Astrocyte (in vitro differentiated cells and primary cell): ENCODE results near the gene ROR1. TPM values are rescaled to one million over a fixed set of nuclear protein-coding genes. Genes with fewer than 3 reads are reported as not detected.

Experiments
- DNase-seq: peaks from one replicate; pipeline ENCODE4 v3.0.0-alpha.2; 2010; ENCODE audit warnings: low read depth
- FAIRE-seq: peaks from 2 replicates; lab custom pipeline; 2011; peaks lifted over from hg19 to GRCh38; lab: Jason Lieb, UNC
- H2AFZ ChIP-seq: 2 replicates; pipeline ENCODE4 v1.6.0; 2012; ENCODE audit warnings: low read depth, low read length, inconsistent platforms
- H3K27ac ChIP-seq: 2 replicates; pipeline ENCODE4 v1.5.1; 2011; ENCODE audit warnings: low read depth, low read length, inconsistent platforms
- H3K27me3 ChIP-seq: 2 replicates; pipeline ENCODE4 v1.6.0; 2011; ENCODE audit warnings: low read length, inconsistent platforms; ENCODE audit not compliant: insufficient read depth
- H3K36me3 ChIP-seq: 2 replicates; pipeline ENCODE4 v1.5.1; 2011; ENCODE audit warnings: low read length, inconsistent platforms; ENCODE audit not compliant: insufficient read depth
- H3K4me1 ChIP-seq: 2 replicates; pipeline ENCODE4 v1.5.1; 2011; ENCODE audit warnings: low read length, inconsistent platforms; ENCODE audit not compliant: insufficient read depth
- H3K4me2 ChIP-seq: 2 replicates; pipeline ENCODE4 v1.6.0; 2012; ENCODE audit warnings: low read length, inconsistent platforms
- H3K4me3 ChIP-seq: 2 replicates; pipeline ENCODE4 v1.5.1; 2011; ENCODE audit warnings: low read depth, mild to moderate bottlenecking, low read length, inconsistent platforms; ENCODE audit not compliant: insufficient read depth
- H3K79me2 ChIP-seq: 2 replicates; pipeline ENCODE4 v1.6.0; 2012; ENCODE audit warnings: mild to moderate bottlenecking, low read length, inconsistent platforms; ENCODE audit not compliant: insufficient read depth
- H3K9ac ChIP-seq: 2 replicates; pipeline ENCODE4 v1.6.0; 2012; ENCODE audit warnings: mild to moderate bottlenecking, low read length, inconsistent platforms
- H3K9me3 ChIP-seq: 2 replicates; pipeline ENCODE4 v1.5.1; 2012; ENCODE audit warnings: low read depth, mild to moderate bottlenecking, low read length, inconsistent platforms; ENCODE audit not compliant: insufficient read depth
- H4K20me1 ChIP-seq: 2 replicates; pipeline ENCODE4 v1.6.0; 2012; ENCODE audit warnings: low read length, inconsistent platforms; ENCODE audit not compliant: insufficient read depth
- H3K27ac Mint-ChIP-seq: one replicate; pipeline ENCODE4 v1.8.0; 2021; ENCODE audit warnings: mild to moderate bottlenecking, mixed read lengths; ENCODE audit not compliant: unreplicated experiment
- H3K27me3 Mint-ChIP-seq: one replicate; pipeline ENCODE4 v1.8.0; 2021; ENCODE audit warnings: low read depth, mixed read lengths; ENCODE audit not compliant: unreplicated experiment
- H3K36me3 Mint-ChIP-seq: one replicate; pipeline ENCODE4 v1.8.0; 2021; ENCODE audit warnings: low read depth, mixed read lengths; ENCODE audit not compliant: unreplicated experiment
- H3K4me1 Mint-ChIP-seq: one replicate; pipeline ENCODE4 v1.8.0; 2021; ENCODE audit warnings: low read depth, mixed read lengths; ENCODE audit not compliant: unreplicated experiment
- H3K4me3 Mint-ChIP-seq: one replicate; pipeline ENCODE4 v1.8.0; 2021; ENCODE audit warnings: mild to moderate bottlenecking, moderate library complexity, mixed read lengths; ENCODE audit not compliant: unreplicated experiment
- H3K9me3 Mint-ChIP-seq: one replicate; pipeline ENCODE4 v1.8.0; 2021; ENCODE audit warnings: mild to moderate bottlenecking, mixed read lengths; ENCODE audit not compliant: unreplicated experiment
- EZH2 ChIP-seq: IDR thresholded peaks from 2 replicates; pipeline ENCODE4 v1.6.1; 2012; ENCODE audit warnings: mild to moderate bottlenecking, low read length, inconsistent platforms; ENCODE audit not compliant: insufficient read depth
- total RNA-seq: library from RNA; stranded (reverse); gene quantifications from 2 replicates; pipeline ENCODE4 v1.2.1, GENCODE V29; 2021
- TF ChIP-seq, protein P1 (sequence below): IDR thresholded peaks from 2 replicates; pipeline ENCODE4 v1.5.1; 2011; ENCODE audit warnings: low read depth, mild to moderate bottlenecking, inconsistent platforms, low read length, moderate library complexity; ENCODE audit not compliant: insufficient read depth

ROR1 gene
- total RNA-seq, 1 donor from 2014 or later: 38.3 TPM

DNA sequence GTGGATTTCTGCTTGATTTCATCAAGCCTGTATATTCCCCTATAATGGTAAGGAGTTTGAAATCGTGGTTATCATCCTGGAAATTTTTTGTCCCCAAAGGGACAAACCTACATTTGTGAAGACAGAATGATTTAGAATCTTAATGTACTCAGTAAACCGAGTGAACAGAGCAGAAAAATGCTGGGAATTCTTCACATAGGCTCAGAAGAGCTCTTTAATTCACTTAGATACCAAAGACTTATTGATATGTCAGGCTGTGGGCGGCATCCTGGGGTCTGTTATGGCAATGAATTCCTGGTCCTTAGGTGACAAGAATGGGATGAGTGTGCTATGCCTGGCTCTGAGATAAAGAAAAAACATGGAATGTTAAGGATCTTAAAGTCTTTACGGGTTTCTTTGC, 74.9 kb downstream of the ROR1 start:
- H3K4me3 ChIP-seq: no peak overlapping the region
- H3K79me2 ChIP-seq: peaks cover 7% of the 10 kb centered on the region
- TF ChIP-seq, protein P1, sequence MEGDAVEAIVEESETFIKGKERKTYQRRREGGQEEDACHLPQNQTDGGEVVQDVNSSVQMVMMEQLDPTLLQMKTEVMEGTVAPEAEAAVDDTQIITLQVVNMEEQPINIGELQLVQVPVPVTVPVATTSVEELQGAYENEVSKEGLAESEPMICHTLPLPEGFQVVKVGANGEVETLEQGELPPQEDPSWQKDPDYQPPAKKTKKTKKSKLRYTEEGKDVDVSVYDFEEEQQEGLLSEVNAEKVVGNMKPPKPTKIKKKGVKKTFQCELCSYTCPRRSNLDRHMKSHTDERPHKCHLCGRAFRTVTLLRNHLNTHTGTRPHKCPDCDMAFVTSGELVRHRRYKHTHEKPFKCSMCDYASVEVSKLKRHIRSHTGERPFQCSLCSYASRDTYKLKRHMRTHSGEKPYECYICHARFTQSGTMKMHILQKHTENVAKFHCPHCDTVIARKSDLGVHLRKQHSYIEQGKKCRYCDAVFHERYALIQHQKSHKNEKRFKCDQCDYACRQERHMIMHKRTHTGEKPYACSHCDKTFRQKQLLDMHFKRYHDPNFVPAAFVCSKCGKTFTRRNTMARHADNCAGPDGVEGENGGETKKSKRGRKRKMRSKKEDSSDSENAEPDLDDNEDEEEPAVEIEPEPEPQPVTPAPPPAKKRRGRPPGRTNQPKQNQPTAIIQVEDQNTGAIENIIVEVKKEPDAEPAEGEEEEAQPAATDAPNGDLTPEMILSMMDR: no peak
- TF ChIP-seq EZH2: no peak
- H4K20me1 ChIP-seq: peaks cover 21% of the 10 kb centered on the region
- DNase-seq (peak; percentile 33), FAIRE-seq (no peak)
- H3K27ac ChIP-seq: no peak overlapping the region
- H3K36me3 ChIP-seq: no peaks in the 10 kb centered on the region
- H3K4me2 ChIP-seq: no peak overlapping the region
- H3K36me3 Mint-ChIP-seq: peaks cover 1% of the 10 kb centered on the region
- no peak overlapping the region for H2AFZ ChIP-seq
- no peaks in the 10 kb centered on the region for H3K9me3 Mint-ChIP-seq
- no peaks in the 10 kb centered on the region for H3K27me3 ChIP-seq
- H3K27ac Mint-ChIP-seq: peak overlapping the region; percentile 29
- H3K9me3 ChIP-seq: no peaks in the 10 kb centered on the region
- no peaks in the 10 kb centered on the region for H3K27me3 Mint-ChIP-seq
- peaks cover 34% of the 10 kb centered on the region for H3K4me1 Mint-ChIP-seq
- no peak overlapping the region for H3K9ac ChIP-seq
- no peak overlapping the region for H3K4me3 Mint-ChIP-seq
- H3K4me1 ChIP-seq: peaks cover 6% of the 10 kb centered on the region

DNA sequence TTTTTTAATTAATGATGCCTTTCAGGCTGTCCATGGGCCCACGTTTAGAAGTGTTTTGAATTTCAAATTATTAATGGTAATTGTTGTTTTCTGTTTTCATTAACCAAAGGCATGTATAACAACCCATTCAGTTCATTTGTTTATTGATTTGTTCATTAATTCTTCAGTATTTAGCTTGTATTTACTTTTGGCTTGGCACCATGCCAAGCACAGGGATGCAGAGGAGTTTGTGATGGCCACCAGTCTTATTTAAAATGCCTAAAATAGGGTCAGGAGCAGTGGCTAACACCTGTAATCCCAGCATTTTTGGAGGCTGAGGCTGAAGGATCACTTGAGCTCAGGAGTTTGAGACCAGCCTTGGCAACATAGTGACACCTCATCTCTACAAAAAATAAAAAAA, 75.3 kb downstream of the ROR1 start:
- peaks cover 32% of the 10 kb centered on the region for H3K4me1 Mint-ChIP-seq

DNA sequence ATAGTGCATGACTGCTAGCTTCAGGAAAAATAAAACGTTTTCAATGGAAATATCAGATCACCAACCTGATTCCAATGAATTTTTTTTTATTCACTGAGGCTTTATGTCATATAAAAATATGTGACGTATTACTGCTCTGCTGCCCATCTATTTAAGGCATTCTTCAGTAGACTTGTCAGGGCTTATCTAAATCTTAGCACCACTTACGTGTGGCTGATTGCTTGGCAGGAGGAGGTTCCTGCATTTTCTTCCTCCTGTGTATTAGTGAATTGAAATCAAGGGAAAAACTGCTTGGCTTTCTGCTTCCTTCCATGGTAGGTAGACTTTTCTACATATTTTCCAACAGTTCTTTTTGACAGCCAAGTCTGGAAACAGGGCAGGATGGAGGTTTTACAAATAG, 80.3 kb downstream of the ROR1 start:
- H3K9me3 ChIP-seq: no peaks in the 10 kb centered on the region
- no peak overlapping the region for H2AFZ ChIP-seq
- Mint-ChIP-seq H3K36me3 (peaks cover 13% of the 10 kb centered on the region), H3K4me3 (no peak overlapping the region), H3K9me3 (no peaks in the 10 kb centered on the region), H3K4me1 (peaks cover 20% of the 10 kb centered on the region), H3K27me3 (no peaks in the 10 kb centered on the region), H3K27ac (no peak overlapping the region)
- peaks cover 14% of the 10 kb centered on the region for H3K79me2 ChIP-seq
- no peak overlapping the region for H3K27ac ChIP-seq
- H3K9ac ChIP-seq: no peak overlapping the region
- H3K27me3 ChIP-seq: no peaks in the 10 kb centered on the region
- no peak overlapping the region for H3K4me3 ChIP-seq
- no peaks in the 10 kb centered on the region for H3K36me3 ChIP-seq
- TF ChIP-seq EZH2: no peak
- TF ChIP-seq, protein P1: no peak
- H4K20me1 ChIP-seq: peaks cover 18% of the 10 kb centered on the region
- H3K4me2 ChIP-seq: no peak overlapping the region
- H3K4me1 ChIP-seq: no peaks in the 10 kb centered on the region
- FAIRE-seq (no peak), DNase-seq (no peak)

More for the DNA sequence above, 75.3 kb downstream of the ROR1 start:
- H3K4me2 ChIP-seq: no peak overlapping the region
- H3K4me3 ChIP-seq: no peak overlapping the region
- no peak for TF ChIP-seq EZH2
- TF ChIP-seq, protein P1: no peak
- H3K79me2 ChIP-seq: peaks cover 7% of the 10 kb centered on the region
- H3K36me3 Mint-ChIP-seq: peaks cover 1% of the 10 kb centered on the region
- H3K27me3 Mint-ChIP-seq: no peaks in the 10 kb centered on the region
- no peaks in the 10 kb centered on the region for H3K9me3 ChIP-seq
- DNase-seq: no peak
- H3K9me3 Mint-ChIP-seq: no peaks in the 10 kb centered on the region
- no peak overlapping the region for H3K4me3 Mint-ChIP-seq
- peak overlapping the region; percentile 29 for H3K27ac Mint-ChIP-seq
- no peaks in the 10 kb centered on the region for H3K36me3 ChIP-seq
- no peak for FAIRE-seq
- no peaks in the 10 kb centered on the region for H3K27me3 ChIP-seq
- peaks cover 6% of the 10 kb centered on the region for H3K4me1 ChIP-seq
- H3K9ac ChIP-seq: no peak overlapping the region
- H4K20me1 ChIP-seq: peaks cover 21% of the 10 kb centered on the region
- no peak overlapping the region for H2AFZ ChIP-seq
- H3K27ac ChIP-seq: no peak overlapping the region
